GM19099 (cell line): Measurements from ENCODE around the gene SDHA.

Experiments used
- POLR2A ChIP-seq: IDR thresholded peaks from 3 replicates; pipeline ENCODE4 v1.6.1; 2011; ENCODE audit warnings: low read depth; ENCODE audit not compliant: insufficient read length; ENCODE audit errors: extremely low read depth

Gene SDHA

GRCh38 chr5:203246-203930 lies 14.7 kb upstream of the SDHA start:
- TF ChIP-seq POLR2A, result no peak

- TF ChIP-seq POLR2A, result no peak
Measured at GRCh38 chr5:204001-204400, 14.1 kb upstream of the SDHA start.

GRCh38 chr5:204462-204861 lies 13.7 kb upstream of the SDHA start:
- TF ChIP-seq POLR2A, result no peak

GRCh38 chr5:204966-205670 lies 13.0 kb upstream of the SDHA start:
- TF ChIP-seq POLR2A, result no peak

GRCh38 chr5:206406-206805 lies 11.7 kb upstream of the SDHA start:
- no peak for TF ChIP-seq POLR2A

- no peak for TF ChIP-seq POLR2A
Measured at GRCh38 chr5:206927-207536, 11.1 kb upstream of the SDHA start.

GRCh38 chr5:207599-207998 lies 10.5 kb upstream of the SDHA start:
- TF ChIP-seq POLR2A, result no peak

GRCh38 chr5:208449-209114 lies 9.5 kb upstream of the SDHA start:
- TF ChIP-seq POLR2A, result no peak

- TF ChIP-seq POLR2A, result no peak
Measured at GRCh38 chr5:213803-214395, 4.2 kb upstream of the SDHA start.

- TF ChIP-seq POLR2A, result no peak
Measured at GRCh38 chr5:218457-219291, 554 bp downstream of the SDHA start.

GRCh38 chr5:219460-219863 lies 1.3 kb downstream of the SDHA start:
- TF ChIP-seq POLR2A, result no peak

- no peak for TF ChIP-seq POLR2A
Measured at GRCh38 chr5:219991-220390, 1.9 kb downstream of the SDHA start.

GRCh38 chr5:223791-224190 lies 5.7 kb downstream of the SDHA start:
- TF ChIP-seq POLR2A, result no peak

- TF ChIP-seq POLR2A, result no peak
Measured at GRCh38 chr5:225334-225733, 7.2 kb downstream of the SDHA start.
